ENCODE results near the gene FOXRED2. TPM values are rescaled to one million over a fixed set of nuclear protein-coding genes. Genes with fewer than 3 reads are reported as not detected.

Gene FOXRED2
- total and polyA plus RNA-seq, 2 donors (not counting 1 experiment from before 2014, with no cell fraction given), result 3.3 to 3.8 TPM

DNA sequence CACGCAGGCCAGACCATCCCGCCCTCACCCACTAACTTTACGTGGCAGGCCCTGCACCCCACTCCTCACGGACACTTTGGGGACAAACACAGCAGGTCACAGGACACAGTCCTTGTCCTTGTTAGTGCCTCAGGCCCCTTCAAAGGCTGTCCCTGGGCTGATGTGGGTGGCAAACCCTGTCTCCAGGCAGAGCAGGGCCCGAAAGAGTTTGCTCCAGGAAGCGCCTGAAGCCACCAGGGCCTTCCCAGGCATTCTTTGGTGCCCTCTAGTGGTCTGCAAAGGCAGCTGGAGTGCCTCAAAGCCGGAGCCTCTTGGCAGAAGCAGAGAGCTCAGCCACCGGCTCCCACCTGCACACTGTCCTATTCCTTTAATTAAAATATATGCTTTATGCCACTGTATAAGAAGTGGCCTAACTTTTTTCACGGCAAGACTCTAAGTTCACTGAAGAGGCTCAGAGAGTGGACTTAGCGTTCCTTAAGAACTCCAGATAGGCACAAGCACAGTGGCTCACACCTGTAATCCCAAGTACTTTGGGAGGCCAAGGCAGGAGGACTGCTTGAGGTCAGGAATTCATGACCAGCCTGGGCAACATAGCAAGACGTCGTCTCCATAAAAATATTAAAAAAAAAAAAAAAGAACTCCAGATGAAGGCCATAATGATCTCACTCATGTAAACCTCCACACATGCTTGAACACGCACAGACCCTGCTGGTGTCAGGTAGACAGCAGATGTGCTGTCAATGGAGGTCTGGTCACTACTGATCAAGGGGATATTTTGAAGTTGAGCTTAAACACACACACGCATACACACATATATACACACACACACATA lies 36.5 kb downstream of the FOXRED2 start:
- peaks cover 18% of the 10 kb centered on the region for H3K79me2 ChIP-seq (ENCODE audit: control insufficient read depth, insufficient read depth, low read length)
- H3K36me3 ChIP-seq (ENCODE audit: control insufficient read depth, insufficient read depth, low read length), result peaks cover 6% of the 10 kb centered on the region
- peaks cover 54% of the 10 kb centered on the region for H3K4me1 ChIP-seq (ENCODE audit: control insufficient read depth, extremely low read depth, insufficient read depth, low read length)
- H3K27ac ChIP-seq (ENCODE audit: insufficient read depth, low read length), result peak overlapping the region; percentile 79
- no peaks in the 10 kb centered on the region for H4K20me1 ChIP-seq (ENCODE audit: control insufficient read depth, extremely low read depth, insufficient read depth, low read length)
- H3K9ac ChIP-seq (ENCODE audit: insufficient read depth, low read length), result peak overlapping the region; percentile 39
- H2AFZ ChIP-seq (ENCODE audit: low read length), result no peak overlapping the region
- H3K4me2 ChIP-seq (ENCODE audit: extremely low read depth, insufficient read depth, low read length), result peak overlapping the region; percentile 42
- no peaks in the 10 kb centered on the region for H3K27me3 ChIP-seq (ENCODE audit: control insufficient read depth, insufficient read depth, low read length)
- H3K4me3 ChIP-seq (replicated peaks in 1 of 4; ENCODE audit: control extremely low read depth in 1 of 4, insufficient read depth in 1 of 4, low read depth in 3 of 4, low read length in 4 of 4), result no peak overlapping the region
- no peaks in the 10 kb centered on the region for H3K9me3 ChIP-seq (ENCODE audit: control insufficient read depth, insufficient read depth, low read depth, low read length)
- peak; percentile 83 to 93 for DNase-seq (ENCODE audit: low read depth in 2 of 2)
- TF ChIP-seq, protein P1, sequence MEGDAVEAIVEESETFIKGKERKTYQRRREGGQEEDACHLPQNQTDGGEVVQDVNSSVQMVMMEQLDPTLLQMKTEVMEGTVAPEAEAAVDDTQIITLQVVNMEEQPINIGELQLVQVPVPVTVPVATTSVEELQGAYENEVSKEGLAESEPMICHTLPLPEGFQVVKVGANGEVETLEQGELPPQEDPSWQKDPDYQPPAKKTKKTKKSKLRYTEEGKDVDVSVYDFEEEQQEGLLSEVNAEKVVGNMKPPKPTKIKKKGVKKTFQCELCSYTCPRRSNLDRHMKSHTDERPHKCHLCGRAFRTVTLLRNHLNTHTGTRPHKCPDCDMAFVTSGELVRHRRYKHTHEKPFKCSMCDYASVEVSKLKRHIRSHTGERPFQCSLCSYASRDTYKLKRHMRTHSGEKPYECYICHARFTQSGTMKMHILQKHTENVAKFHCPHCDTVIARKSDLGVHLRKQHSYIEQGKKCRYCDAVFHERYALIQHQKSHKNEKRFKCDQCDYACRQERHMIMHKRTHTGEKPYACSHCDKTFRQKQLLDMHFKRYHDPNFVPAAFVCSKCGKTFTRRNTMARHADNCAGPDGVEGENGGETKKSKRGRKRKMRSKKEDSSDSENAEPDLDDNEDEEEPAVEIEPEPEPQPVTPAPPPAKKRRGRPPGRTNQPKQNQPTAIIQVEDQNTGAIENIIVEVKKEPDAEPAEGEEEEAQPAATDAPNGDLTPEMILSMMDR (conservative IDR thresholded peaks at IDR 0.05 in 1 of 2, IDR thresholded peaks at IDR 0.05 in 1 of 2; ENCODE audit: low read depth in 1 of 2, low read length in 2 of 2), result peak; percentile 94 to 97
- no peak for TF ChIP-seq EZH2 (IDR thresholded peaks at IDR 0.05; ENCODE audit: low read length, missing control alignments)

DNA sequence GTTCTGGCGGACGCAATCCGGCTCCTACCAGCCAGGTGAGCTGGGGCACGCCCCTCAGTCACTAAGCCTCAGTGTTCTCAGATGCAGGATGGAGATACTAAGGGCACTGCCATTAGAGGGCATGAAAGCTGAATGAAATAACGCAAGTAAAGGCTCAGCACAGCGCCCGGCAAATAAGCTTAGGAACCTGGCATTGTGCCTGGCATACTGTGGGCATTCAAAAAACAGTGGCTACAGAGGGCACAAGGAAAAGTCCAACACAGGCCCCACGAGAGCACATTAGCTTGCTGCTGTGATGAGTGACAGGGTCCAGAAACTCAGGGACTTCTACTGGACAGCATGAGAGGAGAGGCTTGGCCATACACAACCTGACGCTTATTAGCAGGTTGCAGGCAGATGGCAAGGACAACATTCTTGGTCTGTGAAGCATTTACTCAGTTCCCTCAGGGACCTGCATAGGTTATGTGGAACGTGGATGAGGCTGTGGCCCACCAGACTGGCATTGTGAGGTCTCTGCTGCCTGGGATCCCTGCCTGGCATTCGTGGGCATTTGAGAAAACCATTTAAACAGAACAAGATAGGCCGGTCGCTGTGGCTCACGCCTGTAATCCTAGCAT lies 37.6 kb downstream of the FOXRED2 start:
- Histone ChIP-seq H3K4me3 (replicated peaks in 1 of 4; ENCODE audit: control extremely low read depth in 1 of 4, insufficient read depth in 1 of 4, low read depth in 3 of 4, low read length in 4 of 4) (no peak overlapping the region), H3K27me3 (ENCODE audit: control insufficient read depth, insufficient read depth, low read length) (no peaks in the 10 kb centered on the region), H3K9ac (ENCODE audit: insufficient read depth, low read length) (peak overlapping the region; percentile 34), H2AFZ (ENCODE audit: low read length) (no peak overlapping the region), H3K79me2 (ENCODE audit: control insufficient read depth, insufficient read depth, low read length) (peaks cover 18% of the 10 kb centered on the region), H3K9me3 (ENCODE audit: control insufficient read depth, insufficient read depth, low read depth, low read length) (no peaks in the 10 kb centered on the region), H3K36me3 (ENCODE audit: control insufficient read depth, insufficient read depth, low read length) (peaks cover 6% of the 10 kb centered on the region), H3K4me2 (ENCODE audit: extremely low read depth, insufficient read depth, low read length) (peak overlapping the region; percentile 15), H3K4me1 (ENCODE audit: control insufficient read depth, extremely low read depth, insufficient read depth, low read length) (peaks cover 61% of the 10 kb centered on the region), H3K27ac (ENCODE audit: insufficient read depth, low read length) (peak overlapping the region; percentile 79), H4K20me1 (ENCODE audit: control insufficient read depth, extremely low read depth, insufficient read depth, low read length) (no peaks in the 10 kb centered on the region)
- TF ChIP-seq, protein P1 (conservative IDR thresholded peaks at IDR 0.05 in 1 of 2, IDR thresholded peaks at IDR 0.05 in 1 of 2; ENCODE audit: low read depth in 1 of 2, low read length in 2 of 2), result no peak
- no peak for TF ChIP-seq EZH2 (IDR thresholded peaks at IDR 0.05; ENCODE audit: low read length, missing control alignments)
- no peak for DNase-seq (ENCODE audit: low read depth in 2 of 2)

DNA sequence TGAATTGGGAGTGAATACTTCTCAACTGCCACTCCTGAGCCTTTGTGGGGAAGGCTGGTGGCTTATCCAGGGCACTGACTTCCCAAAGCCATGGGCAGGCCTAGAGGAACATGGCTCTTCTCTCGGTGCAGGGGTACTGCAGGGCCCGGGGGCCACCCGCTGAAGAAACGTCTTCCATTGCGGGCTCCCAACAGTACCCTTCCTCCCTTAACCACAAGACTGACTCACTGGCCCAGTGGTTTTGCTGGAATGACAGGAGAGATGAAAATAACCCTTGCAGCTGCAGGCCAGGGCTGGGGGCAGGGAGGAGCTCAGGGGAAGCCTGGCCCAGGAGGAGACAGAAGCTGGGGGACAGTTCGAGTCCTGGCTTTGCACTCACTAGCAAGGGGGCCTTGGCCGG lies 38.9 kb downstream of the FOXRED2 start:
- no peaks in the 10 kb centered on the region for H3K9me3 ChIP-seq (ENCODE audit: control insufficient read depth, insufficient read depth, low read depth, low read length)
- peak overlapping the region; percentile 92 for H3K4me2 ChIP-seq (ENCODE audit: extremely low read depth, insufficient read depth, low read length)
- H3K36me3 ChIP-seq (ENCODE audit: control insufficient read depth, insufficient read depth, low read length), result peaks cover 4% of the 10 kb centered on the region
- DNase-seq (ENCODE audit: low read depth in 2 of 2), result peak; percentile 97 to 98
- H4K20me1 ChIP-seq (ENCODE audit: control insufficient read depth, extremely low read depth, insufficient read depth, low read length), result no peaks in the 10 kb centered on the region
- H2AFZ ChIP-seq (ENCODE audit: low read length), result no peak overlapping the region
- H3K79me2 ChIP-seq (ENCODE audit: control insufficient read depth, insufficient read depth, low read length), result peaks cover 18% of the 10 kb centered on the region
- TF ChIP-seq, protein P1 (conservative IDR thresholded peaks at IDR 0.05 in 1 of 2, IDR thresholded peaks at IDR 0.05 in 1 of 2; ENCODE audit: low read depth in 1 of 2, low read length in 2 of 2), result no peak
- TF ChIP-seq EZH2 (IDR thresholded peaks at IDR 0.05; ENCODE audit: low read length, missing control alignments), result no peak
- H3K4me1 ChIP-seq (ENCODE audit: control insufficient read depth, extremely low read depth, insufficient read depth, low read length), result peaks cover 61% of the 10 kb centered on the region
- peak overlapping the region; percentile 99 for H3K27ac ChIP-seq (ENCODE audit: insufficient read depth, low read length)
- peak overlapping the region in 3 of 4 experiments; percentile 2 to 30 (median 24) for H3K4me3 ChIP-seq (replicated peaks in 1 of 4; ENCODE audit: control extremely low read depth in 1 of 4, insufficient read depth in 1 of 4, low read depth in 3 of 4, low read length in 4 of 4)
- no peaks in the 10 kb centered on the region for H3K27me3 ChIP-seq (ENCODE audit: control insufficient read depth, insufficient read depth, low read length)
- peak overlapping the region; percentile 64 for H3K9ac ChIP-seq (ENCODE audit: insufficient read depth, low read length)
